Immature natural killer cell (primary cell): ENCODE results near the gene SVIP. TPM values are rescaled to one million over a fixed set of nuclear protein-coding genes. Genes with fewer than 3 reads are reported as not detected.

Experiments
- DNase-seq, 3 donors: peaks; one replicate each; pipeline ENCODE4 v3.0.0; 2022; ENCODE audit warnings: mixed read lengths in 1 of 3
- H3K27ac Mint-ChIP-seq, 6 donors: one replicate each; pipeline ENCODE4 v1.8.0; 2020; ENCODE audit warnings: mixed read lengths in 6 of 6, mild to moderate bottlenecking in 5 of 6, inconsistent platforms in 4 of 6, moderate library complexity in 3 of 6
- H3K27me3 Mint-ChIP-seq, 3 donors: one replicate each; pipeline ENCODE4 v1.8.0; 2020 to 2021; ENCODE audit warnings: low read depth in 3 of 3, mild to moderate bottlenecking in 3 of 3, mixed read lengths in 3 of 3, moderate library complexity in 3 of 3, inconsistent platforms in 1 of 3
- H3K36me3 Mint-ChIP-seq, 3 donors: one replicate each; pipeline ENCODE4 v1.8.0; 2020; ENCODE audit warnings: mixed read lengths in 3 of 3, inconsistent platforms in 2 of 3, mild to moderate bottlenecking in 2 of 3
- H3K4me1 Mint-ChIP-seq, 2 donors: one replicate each; pipeline ENCODE4 v1.8.0; 2020; ENCODE audit warnings: inconsistent platforms in 2 of 2, mild to moderate bottlenecking in 2 of 2, mixed read lengths in 2 of 2, moderate library complexity in 1 of 2
- H3K4me3 Mint-ChIP-seq, 5 donors: one replicate each; pipeline ENCODE4 v1.8.0; 2020; ENCODE audit warnings: mild to moderate bottlenecking in 5 of 5, mixed read lengths in 5 of 5, inconsistent platforms in 3 of 5, moderate library complexity in 3 of 5
- H3K9me3 Mint-ChIP-seq, 6 donors: one replicate each; pipeline ENCODE4 v1.8.0; 2020; ENCODE audit warnings: mild to moderate bottlenecking in 6 of 6, mixed read lengths in 6 of 6, inconsistent platforms in 4 of 6, moderate library complexity in 3 of 6
- polyA plus RNA-seq, 3 donors: library from polyadenylated mRNA; unstranded; fragments of 300-500 nt; fragmentation: Illumina TruSeq; gene quantifications; one replicate each; pipeline ENCODE4 v1.2.3, GENCODE V29; 2021

SVIP gene
- polyA plus RNA-seq, 3 donors from 2014 or later, result 25.4 to 28.3 (median 26.7) TPM

DNA sequence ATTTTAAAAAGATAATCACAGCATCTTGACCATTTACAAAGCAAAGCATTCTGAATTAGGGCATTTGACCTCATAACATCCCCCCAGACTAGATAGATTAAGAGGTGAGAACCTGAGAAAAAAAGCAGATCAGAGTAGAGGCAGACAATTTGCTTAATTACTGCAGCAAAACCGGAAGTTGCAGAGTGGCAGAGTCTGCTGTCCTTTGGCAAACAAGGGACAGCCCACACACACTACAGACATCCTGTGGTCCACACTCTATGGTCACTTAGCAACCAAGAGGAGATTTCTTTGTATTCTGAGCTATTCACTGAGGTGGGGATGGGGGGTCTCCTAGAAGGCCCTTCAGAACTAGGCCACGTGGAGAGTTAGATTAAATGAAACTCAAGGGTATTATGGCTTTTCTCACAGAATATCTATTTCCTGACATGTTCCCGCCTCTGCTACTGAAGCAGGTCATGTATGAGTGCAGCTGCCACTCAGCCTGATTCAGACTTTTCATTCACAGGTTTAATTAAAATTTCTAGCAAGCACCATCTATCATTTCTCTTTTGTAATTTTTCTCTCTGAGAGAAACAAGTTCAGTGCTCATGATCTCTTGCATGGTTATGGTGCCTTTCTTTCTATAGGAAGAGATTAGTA is 48.5 kb downstream of the SVIP start:
- Mint-ChIP-seq H3K4me3 (peak overlapping the region in 3 of 5 donors; percentile 1 to 25 (median 5)), H3K27me3 (peaks cover 2 to 5% (median 2%) of the 10 kb centered on the region in 3 donors), H3K4me1 (peaks cover 10 to 11% of the 10 kb centered on the region in 2 donors), H3K9me3 (no peaks in the 10 kb centered on the region), H3K36me3 (no peaks in the 10 kb centered on the region), H3K27ac (peak overlapping the region; percentile 6 to 51 (median 30))
- DNase-seq, result peak; percentile 8 to 25 (median 17)

GRCh38 chr11:22779850-22780249 is 49.8 kb downstream of the SVIP start:
- peaks cover 10 to 11% of the 10 kb centered on the region in 2 donors for H3K4me1 Mint-ChIP-seq
- no peak overlapping the region for H3K27ac Mint-ChIP-seq
- peaks cover 2 to 5% (median 3%) of the 10 kb centered on the region in 3 donors for H3K27me3 Mint-ChIP-seq
- no peak for DNase-seq
- no peak overlapping the region for H3K4me3 Mint-ChIP-seq
- no peaks in the 10 kb centered on the region for H3K9me3 Mint-ChIP-seq
- H3K36me3 Mint-ChIP-seq, result no peaks in the 10 kb centered on the region

GRCh38 chr11:22778642-22779041 is 51.0 kb downstream of the SVIP start:
- Mint-ChIP-seq H3K27me3 (peaks cover 2 to 6% (median 5%) of the 10 kb centered on the region in 3 donors), H3K4me1 (peaks cover 10 to 11% of the 10 kb centered on the region in 2 donors), H3K36me3 (no peaks in the 10 kb centered on the region), H3K27ac (no peak overlapping the region), H3K4me3 (no peak overlapping the region), H3K9me3 (no peaks in the 10 kb centered on the region)
- no peak for DNase-seq

- DNase-seq, result no peak
- no peak overlapping the region for H3K4me3 Mint-ChIP-seq
- no peaks in the 10 kb centered on the region for H3K9me3 Mint-ChIP-seq
- peaks cover 0 to 6% (median 5%) of the 10 kb centered on the region in 3 donors for H3K27me3 Mint-ChIP-seq
- no peak overlapping the region for H3K27ac Mint-ChIP-seq
- H3K36me3 Mint-ChIP-seq, result no peaks in the 10 kb centered on the region
- no peaks in the 10 kb centered on the region for H3K4me1 Mint-ChIP-seq
Measured at GRCh38 chr11:22775248-22775647, 54.4 kb downstream of the SVIP start.

- Mint-ChIP-seq H3K27me3 (peaks cover 0 to 5% (median 4%) of the 10 kb centered on the region in 3 donors), H3K4me3 (no peak overlapping the region), H3K27ac (no peak overlapping the region), H3K9me3 (no peaks in the 10 kb centered on the region), H3K36me3 (no peaks in the 10 kb centered on the region), H3K4me1 (no peaks in the 10 kb centered on the region)
- no peak for DNase-seq
Measured at GRCh38 chr11:22774716-22775115, 54.9 kb downstream of the SVIP start.

DNA sequence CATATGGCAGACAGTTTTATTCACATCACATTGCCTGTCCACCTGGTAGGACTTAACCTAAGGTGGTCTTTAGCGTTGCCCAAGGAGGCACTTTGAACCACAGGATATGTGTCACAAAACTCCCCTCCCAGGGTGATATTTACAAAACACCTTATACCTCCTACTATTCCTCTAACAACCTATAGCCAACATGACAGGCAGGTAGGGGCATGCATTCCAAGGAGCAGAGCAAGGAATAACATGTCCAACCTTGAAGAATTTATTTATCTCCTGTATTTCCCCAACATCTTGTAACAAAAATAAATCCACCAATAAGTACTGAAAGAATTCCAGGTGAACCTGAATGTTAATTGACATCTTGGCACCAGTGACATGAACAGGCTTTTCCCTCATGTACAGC is 60.5 kb downstream of the SVIP start:
- Mint-ChIP-seq H3K27ac (no peak overlapping the region), H3K4me1 (no peaks in the 10 kb centered on the region), H3K9me3 (no peaks in the 10 kb centered on the region), H3K27me3 (no peaks in the 10 kb centered on the region), H3K36me3 (no peaks in the 10 kb centered on the region), H3K4me3 (no peak overlapping the region)
- DNase-seq, result no peak

Other genes with a start within 250 kb of the SVIP start
- gene FANCF, start 204.0 kb downstream of the SVIP start, polyA plus RNA-seq, result 10 to 100 TPM in 1 of 3 donors, 1 to 10 TPM in 2; 3.6 to 17.1 (median 9.6) TPM
- 1 to 10 TPM; 2.4 to 3.0 (median 2.7) TPM for gene GAS2, start 163.2 kb downstream of the SVIP start, polyA plus RNA-seq
- not detected for gene CCDC179, start 30.7 kb upstream of the SVIP start, polyA plus RNA-seq